ENCODE measurements around the gene RTL10. TPM values are rescaled to one million over a fixed set of nuclear protein-coding genes. Genes with fewer than 3 reads are reported as not detected.

The RTL10 gene
- total and polyA plus RNA-seq, 2 donors (not counting 1 experiment from before 2014, with no cell fraction given) = 6.4 to 15.2 TPM

- Histone ChIP-seq H3K4me1 (ENCODE audit: control insufficient read depth in 2 of 2, insufficient read depth in 2 of 2, low read length in 2 of 2) (no peaks in the 10 kb centered on the region), H3K27ac (ENCODE audit: low read length in 2 of 2) (no peak overlapping the region), H3K9me3 (ENCODE audit: control extremely low read depth in 1 of 3, control insufficient read depth in 2 of 3, insufficient read depth in 1 of 3, low read length in 2 of 3) (no peaks in the 10 kb centered on the region), H4K20me1 (ENCODE audit: control insufficient read depth, insufficient read depth, low read length, poor library complexity, severe bottlenecking) (no peaks in the 10 kb centered on the region), H3K4me3 (ENCODE audit: control extremely low read depth in 1 of 5, extremely low read depth in 1 of 5, insufficient read depth in 1 of 5, low read depth in 2 of 5, low read length in 4 of 5) (no peak overlapping the region), H3K4me2 (replicated peaks; ENCODE audit: low read depth, low read length, poor library complexity, severe bottlenecking) (no peak overlapping the region), H3K27me3 (replicated peaks in 1 of 4; ENCODE audit: control extremely low read depth in 1 of 4, control insufficient read depth in 3 of 4, insufficient read depth in 4 of 4, low read length in 3 of 4) (no peaks in the 10 kb centered on the region), H3K79me2 (ENCODE audit: control insufficient read depth, insufficient read depth, low read length) (peaks cover 3% of the 10 kb centered on the region), H3K9ac (ENCODE audit: low read length) (no peak overlapping the region), H2AFZ (ENCODE audit: insufficient read depth, low read depth, low read length, poor library complexity, severe bottlenecking) (no peak overlapping the region), H3K36me3 (replicated peaks in 1 of 2; ENCODE audit: control extremely low read depth in 1 of 2, control insufficient read depth in 1 of 2, extremely low read depth in 1 of 2, insufficient read depth in 2 of 2, low read length in 1 of 2) (no peaks in the 10 kb centered on the region)
- ATAC-seq (ENCODE audit: low read depth) (no peak), DNase-seq (no peak)
- Mint-ChIP-seq H3K9me3 (ENCODE audit: insufficient read depth) (no peaks in the 10 kb centered on the region), H3K4me1 (no peaks in the 10 kb centered on the region), H3K27me3 (no peaks in the 10 kb centered on the region), H3K4me3 (no peak overlapping the region), H3K27ac (no peak overlapping the region)
- 96% methylated on average over 30 of the region's 30 CpGs for WGBS (ENCODE audit: insufficient coverage)
- CTCF ChIA-PET = no interaction called here
- POLR2A ChIA-PET = no interaction called here
- intact Hi-C loops (cut with micrococcal nuclease) = no loop called here
- TF ChIP-seq CTCF (IDR thresholded peaks at IDR 0.05) (no peak), EZH2 (IDR thresholded peaks at IDR 0.05; ENCODE audit: borderline replicate concordance, insufficient read depth, low read depth, low read length, poor library complexity, severe bottlenecking) (no peak)
Observed at GRCh38 chr22:19870153-19871022, 15.7 kb upstream of the RTL10 start.

GRCh38 chr22:19869497-19870152, 15.0 kb upstream of the RTL10 start:
- H3K36me3 ChIP-seq (replicated peaks in 1 of 2; ENCODE audit: control extremely low read depth in 1 of 2, control insufficient read depth in 1 of 2, extremely low read depth in 1 of 2, insufficient read depth in 2 of 2, low read length in 1 of 2) = no peaks in the 10 kb centered on the region
- no peak for TF ChIP-seq CTCF (IDR thresholded peaks at IDR 0.05)
- TF ChIP-seq EZH2 (IDR thresholded peaks at IDR 0.05; ENCODE audit: borderline replicate concordance, insufficient read depth, low read depth, low read length, poor library complexity, severe bottlenecking) = no peak
- 95% methylated on average over 12 of the region's 12 CpGs for WGBS (ENCODE audit: insufficient coverage)
- Mint-ChIP-seq H3K27me3 (no peaks in the 10 kb centered on the region), H3K4me1 (no peaks in the 10 kb centered on the region), H3K27ac (no peak overlapping the region), H3K9me3 (ENCODE audit: insufficient read depth) (no peaks in the 10 kb centered on the region), H3K4me3 (no peak overlapping the region)
- no peak overlapping the region for H3K4me2 ChIP-seq (replicated peaks; ENCODE audit: low read depth, low read length, poor library complexity, severe bottlenecking)
- H3K9me3 ChIP-seq (ENCODE audit: control extremely low read depth in 1 of 3, control insufficient read depth in 2 of 3, insufficient read depth in 1 of 3, low read length in 2 of 3) = no peaks in the 10 kb centered on the region
- no peak overlapping the region for H2AFZ ChIP-seq (ENCODE audit: insufficient read depth, low read depth, low read length, poor library complexity, severe bottlenecking)
- no peak overlapping the region for H3K27ac ChIP-seq (ENCODE audit: low read length in 2 of 2)
- no peaks in the 10 kb centered on the region for H4K20me1 ChIP-seq (ENCODE audit: control insufficient read depth, insufficient read depth, low read length, poor library complexity, severe bottlenecking)
- no peaks in the 10 kb centered on the region for H3K27me3 ChIP-seq (replicated peaks in 1 of 4; ENCODE audit: control extremely low read depth in 1 of 4, control insufficient read depth in 3 of 4, insufficient read depth in 4 of 4, low read length in 3 of 4)
- H3K4me3 ChIP-seq (ENCODE audit: control extremely low read depth in 1 of 5, extremely low read depth in 1 of 5, insufficient read depth in 1 of 5, low read depth in 2 of 5, low read length in 4 of 5) = no peak overlapping the region
- H3K79me2 ChIP-seq (ENCODE audit: control insufficient read depth, insufficient read depth, low read length) = peaks cover 3% of the 10 kb centered on the region
- intact Hi-C loops (cut with micrococcal nuclease) = no loop called here
- ATAC-seq (ENCODE audit: low read depth) (no peak), DNase-seq (no peak)
- CTCF ChIA-PET = no interaction called here
- no peaks in the 10 kb centered on the region for H3K4me1 ChIP-seq (ENCODE audit: control insufficient read depth in 2 of 2, insufficient read depth in 2 of 2, low read length in 2 of 2)
- H3K9ac ChIP-seq (ENCODE audit: low read length) = no peak overlapping the region
- POLR2A ChIA-PET = no interaction called here

Measured in B cell (primary cell).